H1 (cell line): ENCODE results near the gene TMEM120B. TPM values are rescaled to one million over a fixed set of nuclear protein-coding genes. Genes with fewer than 3 reads are reported as not detected.

ENCODE experiments used
- CTCF ChIA-PET: fragments of 300-600 bp; sonication (Branson Sonifier 250); formaldehyde crosslinking; loops from one replicate; lab custom pipeline; 2021; ENCODE audit not compliant: partially characterized antibody; lab: Charles Lee
- POLR2A ChIA-PET: fragments of 300-600 bp; sonication (Branson Sonifier 250); formaldehyde crosslinking; loops from one replicate; lab custom pipeline; 2021; ENCODE audit warnings: inconsistent platforms; ENCODE audit not compliant: partially characterized antibody; lab: Charles Lee
- DNase-seq, 2 experiments: peaks; one replicate each; pipeline versions ENCODE4 v3.0.0 to v3.0.0-alpha.2; 2010 to 2022; ENCODE audit warnings: low spot score in 2 of 2, low read depth in 1 of 2, mixed read lengths in 1 of 2
- FAIRE-seq: peaks from 2 replicates; lab custom pipeline; 2011; peaks lifted over from hg19 to GRCh38; lab: Jason Lieb, UNC
- H2AFZ ChIP-seq: 2 replicates; pipeline ENCODE4 v1.8.1; 2012; ENCODE audit warnings: low read length, inconsistent platforms
- H2AK5ac ChIP-seq: 2 replicates; pipeline ENCODE4 v1.6.1; 2013; ENCODE audit warnings: low read depth, low read length
- H2BK120ac ChIP-seq: replicated peaks from 2 replicates; pipeline ENCODE3; 2013; ENCODE audit warnings: low read depth, low read length, inconsistent platforms
- H2BK12ac ChIP-seq: 2 replicates; pipeline ENCODE4 v1.6.1; 2013; ENCODE audit warnings: low read depth, low read length
- H2BK15ac ChIP-seq: 2 replicates; pipeline ENCODE4 v1.6.1; 2013; ENCODE audit warnings: low read length
- H2BK20ac ChIP-seq: 2 replicates; pipeline ENCODE4 v1.6.1; 2013; ENCODE audit warnings: low read length
- H2BK5ac ChIP-seq: 2 replicates; pipeline ENCODE4 v1.6.1; 2013; ENCODE audit warnings: low read depth, low read length
- H3K14ac ChIP-seq: 2 replicates; pipeline ENCODE4 v1.6.1; 2013; ENCODE audit warnings: inconsistent platforms; ENCODE audit not compliant: insufficient read length
- H3K18ac ChIP-seq: 2 replicates; pipeline ENCODE4 v1.6.1; 2013; ENCODE audit warnings: low read length; ENCODE audit errors: extremely low read depth
- H3K23ac ChIP-seq: 2 replicates; pipeline ENCODE4 v1.6.1; 2013; ENCODE audit warnings: inconsistent platforms; ENCODE audit not compliant: insufficient read length
- H3K23me2 ChIP-seq: 2 replicates; pipeline ENCODE4 v1.6.1; 2013; ENCODE audit warnings: low read depth, low read length
- H3K27ac ChIP-seq: 2 replicates; pipeline ENCODE4 v1.6.1; 2011; ENCODE audit warnings: low read depth, low read length, inconsistent platforms
- H3K27me3 ChIP-seq, 4 experiments: replicated peaks in 1 of 4; 1 replicate in 1 of 4; 2 replicates in 3 of 4; pipeline versions ENCODE4 v1.6.1 to v1.8.1; 2011 to 2013; ENCODE audit warnings: low read length in 3 of 4, mild to moderate bottlenecking in 3 of 4, inconsistent platforms in 2 of 4, mixed read lengths in 2 of 4, moderate library complexity in 1 of 4; ENCODE audit not compliant: control insufficient read depth in 3 of 4, insufficient read depth in 3 of 4; ENCODE audit errors: extremely low read depth in 1 of 4
- H3K36me3 ChIP-seq, 4 experiments: 2 replicates each; pipeline versions ENCODE4 v1.6.1 to v1.8.1; 2011 to 2013; ENCODE audit warnings: mild to moderate bottlenecking in 4 of 4, low read length in 3 of 4, moderate library complexity in 2 of 4, control low read depth in 1 of 4, inconsistent platforms in 1 of 4; ENCODE audit not compliant: insufficient read depth in 4 of 4, control insufficient read depth in 2 of 4
- H3K4ac ChIP-seq: replicated peaks from 2 replicates; pipeline ENCODE3; 2013; ENCODE audit warnings: low read length, low read depth, mixed read lengths, inconsistent platforms; ENCODE audit not compliant: insufficient read length
- H3K4me1 ChIP-seq, 4 experiments: replicated peaks in 1 of 4; 1 replicate in 1 of 4; 2 replicates in 3 of 4; pipeline versions ENCODE4 v1.6.1 to v1.8.1; 2011 to 2013; ENCODE audit warnings: low read length in 3 of 4, inconsistent platforms in 2 of 4, mixed read lengths in 1 of 4; ENCODE audit not compliant: insufficient read depth in 4 of 4, control insufficient read depth in 3 of 4
- H3K4me2 ChIP-seq, 2 experiments: 2 replicates each; pipeline versions ENCODE4 v1.6.1 to v1.8.1; 2011 to 2013; ENCODE audit warnings: low read depth in 2 of 2, low read length in 2 of 2, control low read depth in 1 of 2, inconsistent platforms in 1 of 2, mild to moderate bottlenecking in 1 of 2; ENCODE audit not compliant: insufficient read depth in 1 of 2
- H3K4me3 ChIP-seq, 4 experiments: fragments of 200-600, 300-600 bp in 1 of 4; sonication (generic), shearing (Covaris generic), sonication (Bioruptor Twin) in 1 of 4; 2 replicates each; pipeline versions ENCODE4 v1.5.1 to v1.8.1; 2011 to 2016; ENCODE audit warnings: low read length in 4 of 4, low read depth in 3 of 4, control low read depth in 2 of 4, inconsistent platforms in 2 of 4, mild to moderate bottlenecking in 2 of 4, mixed read lengths in 1 of 4, moderate library complexity in 1 of 4; ENCODE audit not compliant: insufficient read depth in 2 of 4; ENCODE audit errors: extremely low read depth in 1 of 4
- H3K56ac ChIP-seq: replicated peaks from 2 replicates; pipeline ENCODE3; 2013; ENCODE audit warnings: low read depth, mild to moderate bottlenecking, mixed read lengths, low read length, inconsistent platforms; ENCODE audit not compliant: insufficient read length
- H3K79me1 ChIP-seq: 2 replicates; pipeline ENCODE4 v1.6.1; 2013; ENCODE audit warnings: low read depth, low read length, control low read depth
- H3K79me2 ChIP-seq, 2 experiments: 2 replicates each; pipeline versions ENCODE4 v1.6.1 to v1.8.1; 2012 to 2013; ENCODE audit warnings: low read length in 2 of 2, mild to moderate bottlenecking in 2 of 2, inconsistent platforms in 1 of 2; ENCODE audit not compliant: insufficient read depth in 2 of 2, control insufficient read depth in 1 of 2
- H3K9ac ChIP-seq, 4 experiments: replicated peaks in 1 of 4; 1 replicate in 1 of 4; 2 replicates in 3 of 4; pipeline versions ENCODE4 v1.6.1 to v1.8.1; 2011 to 2013; ENCODE audit warnings: low read depth in 3 of 4, low read length in 3 of 4, control low read depth in 2 of 4, mild to moderate bottlenecking in 2 of 4, moderate library complexity in 2 of 4, inconsistent platforms in 1 of 4; ENCODE audit errors: extremely low read depth in 1 of 4
- H3K9me3 ChIP-seq, 2 experiments: 2 replicates each; pipeline versions ENCODE4 v1.6.1 to v1.8.1; 2012 to 2013; ENCODE audit warnings: mild to moderate bottlenecking in 2 of 2, moderate library complexity in 2 of 2, control low read depth in 1 of 2, inconsistent platforms in 1 of 2, low read depth in 1 of 2, low read length in 1 of 2, mixed read lengths in 1 of 2; ENCODE audit not compliant: insufficient read depth in 2 of 2
- H4K20me1 ChIP-seq, 2 experiments: replicated peaks in 1 of 2; 2 replicates each; pipeline versions ENCODE3 to v1.8.1; 2011 to 2013; ENCODE audit warnings: inconsistent platforms in 2 of 2, low read length in 2 of 2, mild to moderate bottlenecking in 1 of 2; ENCODE audit not compliant: insufficient read depth in 2 of 2, control insufficient read depth in 1 of 2
- H4K5ac ChIP-seq: 2 replicates; pipeline ENCODE4 v1.6.1; 2013; ENCODE audit warnings: low read length, low read depth, mixed read lengths, inconsistent platforms; ENCODE audit not compliant: insufficient read length
- H4K8ac ChIP-seq: 2 replicates; pipeline ENCODE4 v1.8.0; 2013; ENCODE audit warnings: mild to moderate bottlenecking, moderate library complexity, low read length, inconsistent platforms; ENCODE audit not compliant: insufficient read depth; ENCODE audit errors: extremely low read depth
- H4K91ac ChIP-seq: replicated peaks from 2 replicates; pipeline ENCODE3; 2013; ENCODE audit warnings: low read length, mixed read lengths, inconsistent platforms; ENCODE audit not compliant: insufficient read length
- BRCA1 ChIP-seq: IDR thresholded peaks from 2 replicates; pipeline ENCODE4 v1.6.1; 2012; ENCODE audit warnings: low read depth, low read length, improper control_type of control experiment
- CBX5 ChIP-seq: fragments of 300-800, 300-1000 bp; sonication (generic); IDR thresholded peaks from 2 replicates; pipeline ENCODE4 v1.7.1; 2016; ENCODE audit warnings: antibody characterized with exemption, low read length, low read depth
- CHD1 ChIP-seq: IDR thresholded peaks from 2 replicates; pipeline ENCODE4 v1.6.1; 2012; ENCODE audit warnings: low read depth, low read length, improper control_type of control experiment
- CTBP2 ChIP-seq: IDR thresholded peaks from 2 replicates; pipeline ENCODE4 v1.7.0; 2011; ENCODE audit warnings: borderline replicate concordance, mild to moderate bottlenecking, moderate library complexity, mixed read lengths, low read length; ENCODE audit not compliant: insufficient read depth, insufficient read length
- EGR1 ChIP-seq: IDR thresholded peaks from 2 replicates; pipeline ENCODE4 v1.6.1; 2011; ENCODE audit warnings: low read depth, low read length, borderline replicate concordance
- POLR2AphosphoS5 ChIP-seq: IDR thresholded peaks from 2 replicates; pipeline ENCODE4 v1.6.1; 2011; ENCODE audit warnings: low read depth, low read length
- RAD21 ChIP-seq, 2 experiments: IDR thresholded peaks in 1 of 2; conservative IDR thresholded peaks in 1 of 2; 2 replicates each; pipeline ENCODE4 v1.6.1; 2011; ENCODE audit warnings: low read depth in 2 of 2, low read length in 2 of 2, improper control_type of control experiment in 1 of 2, inconsistent platforms in 1 of 2, mild to moderate bottlenecking in 1 of 2, moderate library complexity in 1 of 2
- RFX5 ChIP-seq: IDR thresholded peaks from 2 replicates; pipeline ENCODE4 v1.6.1; 2011; ENCODE audit warnings: low read depth, low read length, improper control_type of control experiment, borderline replicate concordance
- SAP30 ChIP-seq: fragments of 300-600 bp; sonication (generic); IDR thresholded peaks from 2 replicates; pipeline ENCODE4 v1.7.1; 2012; ENCODE audit warnings: low read length, moderate library complexity, mild to moderate bottlenecking, inconsistent platforms; ENCODE audit not compliant: insufficient read depth, insufficient replicate concordance
- SP1 ChIP-seq: IDR thresholded peaks from 2 replicates; pipeline ENCODE4 v1.6.1; 2011; ENCODE audit warnings: low read depth, low read length
- SP4 ChIP-seq: IDR thresholded peaks from 2 replicates; pipeline ENCODE4 v1.6.1; 2012; ENCODE audit warnings: low read length, inconsistent platforms
- WGBS, 2 experiments: shearing (Covaris generic) in 1 of 2; methylation state at CpG; one replicate each; pipeline versions ENCODE4 v1.1.6 to v1.1.7; 2013 to 2015; ENCODE audit warnings: low lambda C conversion rate in 2 of 2, mixed read lengths in 2 of 2, inconsistent platforms in 1 of 2, low coverage in 1 of 2, missing lambda C conversion rate in 1 of 2; ENCODE audit not compliant: insufficient replicate concordance in 2 of 2, insufficient coverage in 1 of 2, insufficient read length in 1 of 2; ENCODE audit errors: extremely low coverage in 1 of 2, missing lambda C conversion rate in 1 of 2; 5-methylcytosine and 5-hydroxymethylcytosine counted together
- polyA plus RNA-seq, 7 experiments: library from polyadenylated mRNA; depleted of rRNA in 3 of 7; stranded (reverse) in 5 of 7; unstranded in 2 of 7; fragments of >200 nt in 5 of 7; fragments of 200-250 nt in 2 of 7; gene quantifications; 1 replicate in 5 of 7; 2 replicates in 1 of 7; 4 replicates in 1 of 7; pipeline versions ENCODE4 v1.2.1 to v1.2.3, GENCODE V29; 2011 to 2013; ENCODE audit warnings: missing spikeins in 2 of 7, mixed read lengths in 2 of 7
- total RNA-seq: library from RNA; stranded (reverse); fragmentation: NEBNext Ultra II Directional; extraction: Animal tissue kit (Norgen Biotek cat#: 25700); gene quantifications from 2 replicates; pipeline ENCODE4 v1.2.1, GENCODE V29; 2021

Gene TMEM120B
- total and polyA plus RNA-seq, 2 of the 8 experiments (the other 6 are each of a cell fraction or from before 2014, with no cell fraction given), result 22.0 to 29.1 TPM

DNA sequence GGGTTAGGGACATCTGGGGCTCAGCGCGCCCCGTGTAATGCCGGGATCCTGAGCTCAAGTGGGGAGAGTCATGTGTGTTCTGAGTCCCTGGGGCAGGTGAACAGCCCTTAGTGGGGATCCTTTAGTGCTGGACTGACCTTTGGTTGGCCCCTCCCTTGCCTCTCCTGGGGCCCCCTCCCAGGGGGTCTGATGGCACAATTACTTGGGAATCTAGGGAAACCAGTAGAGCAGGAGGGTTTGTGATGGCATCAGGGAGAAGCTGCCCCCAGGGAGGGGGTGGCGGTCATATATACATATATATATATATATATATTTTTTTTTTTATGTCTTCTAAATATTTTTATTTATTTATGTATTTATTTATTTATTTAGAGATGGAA lies 43.0 kb upstream of the TMEM120B start, which contains the start of gene MORN3:
MORN3 (minus strand) TSS at position 134 of the 380 bp plus-strand sequence. CDS start 171 bp downstream, outside the sequence.
- Histone ChIP-seq H3K23me2 (no peaks in the 10 kb centered on the region; the same call in 1 of the 2 replicates), H2BK120ac (no peak within 1 kb of the TSS), H3K27me3 (no peaks in the 10 kb centered on the region), H3K14ac (no peak within 1 kb of the TSS), H2BK20ac (no peak within 1 kb of the TSS), H3K36me3 (no peaks in the 10 kb centered on the region), H3K56ac (no peak within 1 kb of the TSS), H2BK12ac (no peak within 1 kb of the TSS; the same call in 1 of the 2 replicates), H3K79me2 (no peaks in the 10 kb centered on the region), H4K5ac (no peak within 1 kb of the TSS), H3K27ac (no peak within 1 kb of the TSS), H3K4me3 (no peak within 1 kb of the TSS), H3K9ac (no peak within 1 kb of the TSS), H2BK5ac (no peak within 1 kb of the TSS), H3K23ac (no peak within 1 kb of the TSS), H3K4ac (no peak within 1 kb of the TSS), H2AFZ (no peak within 1 kb of the TSS), H2BK15ac (no peak within 1 kb of the TSS), H3K4me1 (peaks cover 0 to 14% (median 5%) of the 10 kb centered on the region in 4 experiments; a peak in 6 of 7 replicates), H3K4me2 (0 out of 4 replicates have a peak within 1 kb of the TSS, but pooled peaks of 1 of the 2 experiments have one; percentile 33), H3K18ac (peak within 1 kb of the TSS; percentile 19; the same call in 1 of the 2 replicates), H4K91ac (no peak within 1 kb of the TSS), H3K79me1 (no peaks in the 10 kb centered on the region; the same call in 1 of the 2 replicates), H3K9me3 (no peaks in the 10 kb centered on the region), H4K20me1 (no peaks in the 10 kb centered on the region), H2AK5ac (no peak within 1 kb of the TSS), H4K8ac (peak within 1 kb of the TSS; percentile 45; the same call in 1 of the 2 replicates)
- no peak for DNase-seq
- POLR2A ChIA-PET, result interaction anchor here (0.6 to 6.1 kb wide), 12 partner anchors 9 to 152 kb away, joined by 3 to 29 read pairs (median 6); partner anchors contain the start of genes KDM2B and ORAI1
- TF ChIP-seq CBX5 (no peak), RAD21 (IDR thresholded peaks at IDR 0.05 in 1 of 2, conservative IDR thresholded peaks at IDR 0.05 in 1 of 2; ENCODE audit: low read depth in 2 of 2, low read length in 2 of 2) (no peak), BRCA1 (no peak), SP4 (no peak), CTBP2 (no peak), SP1 (no peak), POLR2AphosphoS5 (no peak), RFX5 (no peak), SAP30 (no peak), CHD1 (no peak), EGR1 (no peak)
- no peak for FAIRE-seq
- CTCF ChIA-PET, result interaction anchor here (0.8 to 7.9 kb wide), 27 partner anchors 9 to 222 kb away, joined by 3 to 52 read pairs (median 7); partner anchors contain the start of gene ORAI1
- 98% methylated on average over 5 of the region's 5 CpGs; no CpG with 5 or more reads in 1 of the 2 experiments for WGBS, 2 experiments
